Ovary (tissue), 3 donors: ENCODE data around the gene TECPR2.

ENCODE experiments used
- CTCF ChIP-seq, 3 donors: fragments of 450-650 bp in 2 of 3; fragments of 200-600 bp in 1 of 3; IDR thresholded peaks; one replicate each; pipeline versions ENCODE4 v1.5.1 to v1.8.0; 2016 to 2022; ENCODE audit warnings: antibody characterized with exemption in 3 of 3, mild to moderate bottlenecking in 1 of 3
- EP300 ChIP-seq: sonication (generic); formaldehyde crosslinking; IDR thresholded peaks from one replicate; pipeline ENCODE4 v1.6.1; 2017; ENCODE audit warnings: antibody characterized with exemption
- POLR2A ChIP-seq: fragments of 450-650 bp; IDR thresholded peaks from one replicate; pipeline ENCODE4 v1.6.1; 2017; ENCODE audit warnings: antibody characterized with exemption, mild to moderate bottlenecking, moderate library complexity
- donor health status: DM: no; HTN: no; CAD: no.

GRCh38 chr14:102481791-102482238, 119.1 kb downstream of the TECPR2 start:
- no peak for TF ChIP-seq CTCF (IDR thresholded peaks at IDR 0.05)
- TF ChIP-seq POLR2A = no peak
- TF ChIP-seq EP300 = no peak
